GM18508 (cell line): Measurements from ENCODE around the gene DPYD.
A peak's percentile ranks its signal among the peaks of the same experiment; 100 is the strongest.

Source experiments
- ATAC-seq: cut with Tn5 transposase; IDR thresholded peaks from one replicate; pipeline ENCODE4 v1.9.1; 2021; ENCODE audit warnings: moderate number of reproducible peaks; ENCODE audit not compliant: insufficient read depth, unreplicated experiment

The DPYD gene

DNA sequence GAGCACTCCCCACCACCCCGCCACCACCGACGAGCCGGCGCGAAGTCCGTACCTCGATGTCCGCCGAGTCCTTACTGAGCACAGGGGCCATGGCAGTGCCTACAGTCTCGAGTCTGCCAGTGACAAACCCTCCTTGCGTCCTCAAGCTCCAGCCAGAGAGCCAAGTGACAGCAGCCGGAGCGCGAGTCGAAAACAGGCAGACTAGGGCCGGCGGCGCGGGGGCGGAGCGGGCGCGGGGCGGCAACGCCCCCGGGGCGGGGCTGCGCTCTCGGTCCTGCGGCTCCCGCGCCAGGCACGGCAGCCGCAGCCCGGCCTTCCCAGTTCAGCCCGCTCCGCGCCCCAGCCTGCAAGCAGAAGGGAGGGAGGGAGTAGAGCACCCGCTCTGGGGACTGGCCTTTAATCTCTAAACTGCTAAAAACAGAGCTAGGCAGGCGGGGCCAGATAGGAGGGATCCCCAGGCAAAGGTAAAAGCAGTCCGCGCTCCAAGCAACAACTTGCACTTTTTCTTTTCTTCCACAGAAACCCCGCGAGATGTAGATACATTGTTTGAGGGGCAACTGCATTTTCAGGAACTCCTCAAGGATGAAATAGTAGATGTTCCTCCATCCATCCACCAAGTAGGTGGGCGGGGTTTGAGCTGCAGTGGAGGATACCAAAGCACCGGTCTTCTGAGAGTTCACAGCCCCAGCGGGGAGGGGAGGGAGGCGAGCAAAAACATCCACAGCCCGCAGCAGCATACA is at the start of gene DPYD:
Gene DPYD, minus strand, starts transcription at position 203 of the 740 bp plus-strand sequence. Its CDS starts 112 bp downstream, at position 91.
- peak; percentile 78 for ATAC-seq

DNA sequence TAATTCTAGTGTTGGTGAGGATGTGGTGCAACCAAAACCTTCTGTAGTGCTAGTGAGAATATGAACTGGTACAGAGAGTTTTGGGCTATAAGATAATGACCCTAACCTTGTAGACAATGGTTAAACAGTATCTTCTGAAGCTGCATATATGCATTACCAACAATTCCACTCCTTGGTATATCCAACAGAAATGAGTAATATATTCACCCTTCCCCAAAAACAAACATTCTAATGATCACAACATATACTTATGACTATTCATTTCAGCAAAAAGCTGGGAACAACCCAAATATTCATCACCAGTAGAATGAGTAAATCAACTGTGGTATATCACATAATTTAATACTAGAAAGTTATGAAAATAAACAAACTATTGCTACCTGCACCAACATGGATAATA is 39.6 kb upstream of the DPYD start:
- ATAC-seq: no peak

DNA sequence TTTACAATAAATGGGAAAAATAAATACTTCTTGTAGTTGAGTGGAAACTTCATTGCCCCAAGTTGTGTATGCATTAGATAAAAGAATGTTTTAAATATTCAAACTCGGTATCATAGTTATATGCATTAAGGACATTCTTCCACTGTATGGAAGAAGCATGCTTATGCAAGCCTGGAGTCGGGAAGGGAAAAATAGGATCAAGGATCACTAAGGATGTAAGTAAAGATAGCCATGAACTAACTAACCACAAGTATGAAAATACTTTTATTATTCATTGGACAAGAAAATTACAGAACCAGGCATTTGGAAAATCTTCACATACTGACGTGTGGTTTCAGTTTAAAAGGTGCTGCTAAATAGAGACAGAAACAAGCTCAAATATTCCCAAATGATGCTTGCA is 26.9 kb upstream of the DPYD start:
- ATAC-seq: no peak

DNA sequence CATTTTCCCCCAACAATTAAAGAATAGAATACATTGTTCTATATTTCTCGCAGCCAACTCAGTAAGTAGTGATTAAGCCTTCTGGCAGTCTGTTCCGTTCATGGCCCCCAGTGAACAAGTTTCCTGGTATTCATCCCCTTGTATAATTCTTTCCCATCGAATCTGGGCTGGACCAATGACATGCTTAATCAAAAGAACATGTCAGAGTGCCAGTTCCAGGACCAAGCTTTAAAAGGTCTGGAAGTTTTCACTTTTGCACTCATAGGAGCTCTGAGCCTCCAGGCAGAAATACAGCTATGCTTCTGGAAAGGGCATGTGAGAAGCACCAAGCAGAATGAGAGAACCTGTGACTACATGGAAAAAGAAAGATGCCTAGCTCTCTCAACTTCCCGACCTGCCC is 22.5 kb upstream of the DPYD start:
- ATAC-seq: no peak

DNA sequence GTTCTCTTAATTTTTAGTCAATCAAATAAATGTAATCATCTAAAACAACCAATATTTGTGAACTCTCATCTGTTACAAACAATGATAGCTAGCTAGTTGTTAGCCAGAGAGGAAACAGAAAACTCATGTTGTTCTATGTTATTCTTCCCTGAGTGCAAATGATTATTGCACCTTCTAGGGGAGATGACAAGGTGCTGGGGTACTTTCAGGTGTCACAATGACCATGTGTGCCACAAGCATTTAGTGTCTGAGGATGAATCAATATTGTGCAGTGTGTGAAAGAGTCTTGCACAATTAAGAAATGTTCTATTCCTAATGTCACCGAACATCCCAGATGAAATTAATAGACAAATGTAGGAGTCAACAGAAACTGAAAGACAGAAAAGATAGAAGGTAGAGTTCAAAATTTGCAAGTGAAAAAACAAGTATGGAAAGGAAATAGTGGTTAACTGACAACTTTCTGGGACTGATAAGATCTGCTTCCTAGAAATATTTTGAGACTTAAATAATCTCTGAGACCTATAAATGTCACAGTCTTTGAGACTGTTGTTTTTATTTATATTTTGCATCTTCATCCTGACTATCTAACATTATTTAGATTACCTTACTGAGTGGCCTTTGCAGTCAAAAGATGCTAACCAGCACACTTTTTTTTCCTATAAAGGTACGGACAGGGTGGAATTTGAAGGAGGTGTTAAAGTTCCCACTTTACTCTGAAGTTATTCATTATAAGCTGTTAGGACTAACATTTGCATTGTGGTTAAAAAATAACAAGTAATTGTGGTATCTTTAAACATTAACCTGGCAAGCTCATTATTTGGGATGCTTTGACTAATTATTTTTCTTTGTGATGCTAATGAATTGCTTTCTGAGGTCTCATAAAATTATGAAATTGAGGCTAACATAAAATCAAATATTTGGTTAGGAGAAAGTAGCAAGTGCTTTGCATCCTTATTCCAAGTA is 21.6 kb upstream of the DPYD start:
- ATAC-seq: no peak

DNA sequence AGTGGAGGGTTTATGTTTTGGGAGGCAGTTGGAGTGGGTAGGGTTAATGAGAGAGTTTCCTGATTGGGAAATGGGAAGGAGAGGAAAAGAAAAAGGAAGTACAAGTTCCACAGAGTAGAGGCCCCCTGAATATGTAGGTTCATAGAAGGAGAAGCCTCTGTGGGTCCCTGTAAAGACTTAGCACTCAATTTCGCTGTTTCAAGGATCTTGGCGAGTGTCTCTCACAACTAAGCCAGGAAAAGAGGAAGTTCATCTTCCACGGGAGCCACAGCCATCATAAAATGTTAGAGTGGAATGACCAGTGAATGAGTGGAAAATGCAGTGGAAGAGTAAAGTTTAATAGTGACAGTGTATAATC is 17.4 kb upstream of the DPYD start:
- no peak for ATAC-seq

DNA sequence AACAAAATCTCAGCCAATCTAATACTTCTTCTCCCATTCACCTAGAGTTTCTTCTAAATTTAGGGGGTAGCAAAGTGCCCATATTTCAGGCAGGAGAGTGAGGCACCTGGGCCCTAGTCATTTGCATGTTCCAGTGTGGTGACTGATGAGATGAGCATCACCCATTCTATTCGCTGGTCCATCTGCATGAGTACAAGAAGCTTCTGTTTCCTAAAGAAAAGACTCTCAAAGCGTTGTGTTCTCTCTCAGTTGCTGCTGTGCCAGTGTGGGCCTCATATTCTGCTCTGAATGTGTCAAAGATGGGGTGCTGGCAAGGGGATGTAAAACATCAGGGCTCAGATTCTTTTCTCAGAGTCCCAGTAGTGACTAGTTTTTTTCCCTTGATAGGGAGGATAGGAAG is 16.1 kb upstream of the DPYD start:
- ATAC-seq: no peak

DNA sequence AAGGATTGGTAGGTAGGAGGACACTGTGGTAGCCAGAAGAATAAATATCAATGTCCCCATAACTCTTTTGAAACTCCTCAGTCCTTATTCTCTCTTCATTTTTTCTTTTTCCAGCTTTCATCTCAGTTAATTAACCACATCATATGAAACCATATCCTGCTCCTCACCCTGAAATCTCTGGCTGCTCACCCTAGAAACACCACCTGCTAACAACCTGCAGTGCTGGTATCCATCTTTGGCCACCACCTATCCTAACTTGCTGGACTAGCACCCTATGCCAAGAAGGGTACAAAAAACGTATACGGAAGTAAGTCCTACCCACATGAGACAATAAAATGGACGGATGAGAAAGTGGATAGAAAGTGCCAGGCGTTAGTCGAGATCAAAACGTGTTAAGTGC is 13.7 kb upstream of the DPYD start:
- no peak for ATAC-seq

DNA sequence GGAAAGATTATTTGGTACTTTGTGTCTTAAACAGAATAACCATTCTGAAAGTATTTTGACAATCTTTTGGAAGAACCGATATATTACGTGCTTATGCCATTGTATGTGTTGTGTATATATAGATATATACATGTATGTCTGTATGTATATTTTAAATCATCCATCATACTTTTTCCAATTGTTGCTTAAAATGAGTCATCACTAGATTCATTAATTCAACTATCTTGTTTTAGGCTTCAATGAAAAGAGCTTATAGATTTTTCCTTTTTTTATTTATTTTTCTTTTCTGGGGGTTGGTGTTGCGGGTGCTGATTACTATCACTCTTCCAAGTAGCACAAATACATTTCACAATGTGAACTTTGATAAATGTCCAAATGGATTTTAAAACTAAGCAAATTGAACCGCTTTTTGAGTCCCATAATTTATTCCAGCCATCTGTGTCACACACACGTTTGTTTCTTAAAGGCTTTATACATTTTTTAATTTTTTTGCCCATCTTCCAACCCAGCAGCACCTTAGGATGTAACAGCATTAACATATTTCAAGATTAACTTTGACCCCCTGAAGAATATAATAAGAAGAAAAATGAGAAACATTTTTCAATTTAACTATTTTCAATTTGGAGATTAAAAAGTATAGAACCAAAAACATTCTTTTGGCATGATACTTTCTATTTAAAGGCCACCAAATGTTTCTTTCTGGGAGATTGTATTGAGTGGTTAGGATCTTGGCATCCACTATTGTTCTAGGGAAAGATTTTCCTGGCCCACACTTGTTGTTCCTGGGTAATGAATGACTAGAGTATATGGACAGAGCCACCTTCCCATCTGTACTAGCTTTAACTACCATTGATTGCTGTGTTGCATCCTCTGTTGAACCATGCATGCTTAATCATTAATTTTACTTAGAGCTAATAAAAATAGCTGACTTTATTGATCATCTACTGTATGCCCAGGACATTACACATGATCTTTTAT is 9.3 kb upstream of the DPYD start:
- ATAC-seq: no peak

DNA sequence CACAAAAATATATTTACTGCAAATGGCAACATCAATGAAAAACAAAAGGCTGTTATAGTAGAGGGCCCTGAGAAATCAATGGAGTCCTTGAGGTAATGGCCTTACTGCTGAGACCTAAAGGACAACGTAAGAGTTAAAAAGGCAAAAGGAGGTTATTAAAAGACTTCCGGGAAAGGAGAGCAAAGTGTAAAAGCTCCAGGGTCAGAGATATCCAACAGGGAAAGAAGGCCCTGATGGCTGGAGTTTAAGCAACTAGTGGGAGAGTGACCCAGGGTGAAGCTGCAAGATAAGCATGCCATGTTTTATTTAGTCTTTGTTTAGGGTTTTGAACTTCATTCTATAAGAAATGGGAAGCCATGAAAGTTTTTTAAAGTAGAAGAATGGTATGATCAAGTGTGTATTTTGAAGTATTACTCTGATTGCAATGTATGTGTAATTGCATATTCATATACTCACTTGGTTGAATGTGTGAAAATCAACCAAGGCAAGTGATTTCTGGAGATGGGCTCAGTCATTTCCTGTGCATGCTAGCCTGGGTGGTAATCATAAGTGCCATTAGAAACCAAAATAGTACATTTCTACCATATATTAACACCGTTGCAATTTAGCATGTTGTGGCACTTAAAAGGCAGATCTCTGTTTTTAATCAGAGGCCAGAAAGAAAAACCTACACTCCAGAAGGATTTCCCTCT is 5.3 kb upstream of the DPYD start:
- ATAC-seq: no peak

DNA sequence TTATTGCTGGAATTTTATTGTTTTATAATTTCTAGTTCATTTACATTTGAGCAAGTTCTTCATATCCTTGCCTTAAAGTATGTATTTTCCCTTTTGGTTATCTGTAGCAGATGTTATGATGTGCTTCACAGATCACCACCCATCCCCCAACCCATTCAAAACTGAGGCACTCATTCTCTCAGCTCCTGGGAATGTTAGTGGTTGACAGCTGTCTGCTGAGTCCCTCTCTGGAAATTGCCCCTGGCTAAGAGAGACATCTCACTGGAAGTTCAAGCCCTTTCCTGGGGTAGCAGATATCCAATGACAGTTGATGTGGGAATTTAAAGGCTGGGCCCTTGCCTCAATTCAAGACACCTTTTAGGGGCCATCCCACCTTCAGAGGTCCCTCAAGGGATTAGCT is 4.3 kb upstream of the DPYD start:
- no peak for ATAC-seq

DNA sequence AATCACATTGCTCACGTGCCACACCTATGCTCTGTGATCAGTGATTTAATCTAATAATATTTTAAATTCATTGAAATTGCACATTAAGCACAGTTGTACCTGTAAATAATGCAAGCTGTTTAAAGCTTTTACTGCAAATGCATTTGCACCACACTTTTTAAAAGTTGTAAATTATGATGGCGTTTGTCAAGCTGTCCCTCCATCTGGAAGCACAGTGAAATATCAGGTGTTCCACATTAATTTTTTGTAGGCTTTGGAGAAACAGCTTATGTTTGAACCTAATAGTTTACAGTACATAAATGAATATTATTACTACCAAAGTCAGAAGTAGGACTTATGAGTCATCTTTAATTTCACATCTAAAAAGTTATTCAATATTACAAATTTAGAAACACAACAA is 3.0 kb upstream of the DPYD start:
- ATAC-seq: no peak

DNA sequence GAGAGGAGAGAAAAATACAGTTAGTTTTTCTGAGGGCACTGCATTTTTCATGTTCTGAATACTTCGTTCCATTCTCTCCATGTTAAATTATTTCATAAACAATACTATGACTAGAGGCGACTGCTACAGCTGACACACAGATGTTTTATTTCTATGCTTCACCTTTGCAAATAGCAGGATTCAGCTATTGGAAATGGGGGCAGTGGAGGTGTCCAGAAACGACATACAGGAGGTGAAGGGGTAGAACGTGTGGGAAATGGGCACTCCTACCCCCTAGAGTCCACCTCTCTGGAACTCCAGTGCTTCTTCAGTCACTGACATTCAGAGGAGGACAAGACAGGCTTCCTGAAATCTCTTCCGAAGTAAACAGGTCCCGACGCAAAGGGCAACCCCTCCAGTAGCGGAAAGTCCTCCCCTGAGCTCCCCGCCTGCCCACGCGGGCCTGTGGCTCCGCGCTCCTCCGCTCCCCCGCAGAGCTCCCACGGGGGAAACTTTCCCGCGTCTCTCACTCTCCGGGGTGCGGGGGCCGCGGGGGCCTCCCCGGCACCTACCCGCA is 480 bp downstream of the DPYD start:
- ATAC-seq: peak; percentile 4

DNA sequence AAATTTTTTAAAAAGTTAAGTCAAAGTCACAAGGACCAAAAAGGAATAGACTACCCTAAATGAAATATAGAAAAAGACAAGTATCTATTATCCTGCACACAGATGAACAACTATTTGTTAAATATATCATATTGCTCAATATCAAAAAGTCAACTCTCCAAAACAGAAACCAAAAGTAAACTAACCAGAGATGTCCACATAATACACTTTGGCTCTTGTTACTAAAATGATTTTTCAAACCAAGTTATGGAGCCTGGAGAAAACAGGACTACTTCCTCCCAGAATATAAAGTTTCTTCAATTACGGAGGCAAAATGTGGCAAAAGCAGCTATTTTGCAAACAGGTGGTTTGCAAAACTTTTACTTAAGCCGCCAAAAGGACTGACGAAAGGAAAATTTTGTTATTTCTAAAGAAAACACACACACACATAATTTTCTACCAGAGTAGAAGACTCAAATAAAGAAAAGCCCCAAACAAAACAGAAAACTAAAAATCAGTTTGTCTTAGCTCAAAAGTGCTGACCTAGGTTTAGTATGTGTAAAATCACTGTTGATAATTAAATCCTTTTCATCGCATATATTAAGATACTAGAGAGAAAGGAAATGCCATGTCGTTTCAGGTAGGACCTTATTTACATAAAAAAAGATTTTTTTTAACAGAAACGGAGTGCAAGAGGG is 1.1 kb downstream of the DPYD start:
- no peak for ATAC-seq

DNA sequence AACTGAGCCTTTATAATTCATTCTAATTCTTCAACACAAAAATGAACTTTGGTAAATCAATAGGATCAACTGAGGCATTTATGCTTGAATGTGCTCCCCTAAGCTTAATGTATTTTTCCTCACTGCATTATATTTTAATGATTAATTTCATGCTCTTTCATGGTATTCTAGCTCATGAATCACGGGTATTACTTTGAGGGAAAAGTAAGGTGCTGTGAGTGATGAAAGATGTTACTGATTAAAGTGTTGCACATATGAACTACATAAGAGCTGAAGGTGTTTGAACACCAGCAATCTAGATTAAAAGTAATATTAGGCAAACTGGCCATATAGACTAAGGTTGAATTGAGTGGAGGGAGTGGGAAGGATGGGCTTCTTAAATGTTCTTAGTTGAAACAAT is 1.9 kb downstream of the DPYD start:
- no peak for ATAC-seq

DNA sequence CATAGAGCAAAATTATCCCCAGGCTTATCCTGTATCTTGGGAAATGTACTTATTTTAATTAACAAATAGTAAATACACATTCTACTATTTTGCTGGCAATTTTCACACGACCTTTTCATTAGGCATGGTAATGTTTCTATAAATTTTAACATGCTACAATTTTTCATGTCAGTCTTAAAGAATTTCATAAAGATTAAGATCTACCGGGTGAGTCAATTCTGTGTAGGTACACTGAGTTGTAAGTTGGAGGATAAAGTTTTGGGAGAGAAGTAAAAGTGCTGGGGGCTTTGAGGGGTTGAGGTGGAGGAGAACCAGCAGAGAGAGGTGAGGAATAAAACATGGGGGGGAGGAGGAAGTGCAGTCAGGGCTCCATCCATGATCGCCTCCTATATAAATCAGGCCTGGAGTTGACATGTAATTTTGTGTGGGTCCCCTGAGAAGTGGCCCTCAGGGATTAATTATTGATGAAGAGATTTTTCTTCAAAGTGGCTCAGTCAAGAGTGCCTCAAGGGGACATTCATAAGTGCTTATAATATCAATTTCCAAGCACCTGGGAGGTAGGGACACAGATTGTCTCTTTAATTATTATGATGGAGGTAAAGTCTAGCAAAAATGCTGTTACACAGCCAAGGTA is 7.2 kb downstream of the DPYD start:
- ATAC-seq: no peak

DNA sequence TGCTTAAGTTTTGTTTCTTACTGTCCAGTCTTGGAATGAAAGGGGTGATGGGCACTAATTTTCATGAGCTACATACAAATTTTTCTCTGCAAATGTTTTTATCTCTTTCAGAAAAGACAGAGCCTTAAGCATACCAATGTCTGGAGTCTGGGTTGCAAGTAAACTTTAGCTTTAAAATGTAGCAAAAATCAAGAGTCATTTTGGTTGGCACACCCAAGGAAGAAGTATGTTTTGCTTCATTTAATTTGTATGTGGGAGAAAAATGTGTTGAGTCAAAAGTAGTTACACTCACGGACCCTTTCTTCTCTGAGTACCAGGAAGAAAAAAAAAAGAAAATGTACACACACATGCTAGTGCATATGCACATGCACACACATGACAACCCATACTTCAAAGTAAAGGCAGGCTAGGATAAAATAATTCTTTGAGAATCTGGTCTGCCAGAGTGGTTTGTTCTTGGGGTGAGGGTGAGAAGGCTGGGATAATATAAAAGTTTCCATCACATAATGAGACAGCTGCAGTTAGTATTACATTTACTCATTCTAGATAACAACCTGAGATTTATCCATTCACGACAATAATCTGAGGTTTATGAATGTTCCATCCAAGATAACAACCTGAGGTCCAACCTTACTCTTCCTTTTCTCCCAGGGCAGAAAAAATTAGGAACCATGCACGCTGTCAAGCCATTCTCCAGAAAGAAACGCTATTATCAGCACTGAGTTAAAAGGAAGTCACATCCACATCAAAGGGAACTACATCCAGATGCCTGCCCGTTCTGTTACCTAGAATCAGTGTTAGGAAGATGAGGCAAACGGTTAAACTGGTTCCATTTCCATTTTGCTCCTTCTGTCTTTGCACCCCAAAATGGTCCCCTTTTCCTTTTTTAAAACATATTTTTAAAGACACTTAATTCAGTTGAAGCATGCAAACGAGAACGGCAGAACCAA is 9.3 kb downstream of the DPYD start:
- ATAC-seq: no peak
